ENCODE results near the gene TANGO2.

DNA sequence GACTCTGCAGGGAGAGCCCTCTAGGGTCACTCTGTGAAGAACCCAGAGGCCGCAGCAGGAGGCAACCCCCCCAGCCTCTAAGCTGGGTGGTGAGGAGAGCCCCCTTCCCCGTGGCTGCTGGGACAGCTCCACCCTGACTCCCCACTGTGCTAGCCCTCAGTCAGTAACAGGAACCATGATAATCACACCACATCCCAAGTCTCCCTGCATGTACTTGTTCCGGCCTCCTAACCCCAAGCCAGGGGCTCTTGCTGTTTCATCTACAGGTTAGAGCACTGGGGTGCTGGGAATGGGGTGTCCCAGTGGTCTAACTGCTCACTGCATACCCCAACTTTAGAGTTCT, 31.2 kb upstream of the TANGO2 start:
- TF ChIP-seq EGR1 (IDR thresholded peaks at IDR 0.05) (no peak), RAD21 (IDR thresholded peaks at IDR 0.05; ENCODE audit: low read depth) (no peak), FOXM1 (IDR thresholded peaks at IDR 0.05; ENCODE audit: borderline replicate concordance, low read depth) (no peak), YY1 (IDR thresholded peaks at IDR 0.05; ENCODE audit: low read depth) (no peak), TCF12 (IDR thresholded peaks at IDR 0.05; ENCODE audit: low read depth) (no peak), EP300 (IDR thresholded peaks at IDR 0.05; ENCODE audit: borderline replicate concordance) (no peak), ZBTB7A (IDR thresholded peaks at IDR 0.05; ENCODE audit: low read depth) (no peak), TAF1 (IDR thresholded peaks at IDR 0.05; ENCODE audit: low read depth) (no peak)
- TF ChIP-seq, protein P1, sequence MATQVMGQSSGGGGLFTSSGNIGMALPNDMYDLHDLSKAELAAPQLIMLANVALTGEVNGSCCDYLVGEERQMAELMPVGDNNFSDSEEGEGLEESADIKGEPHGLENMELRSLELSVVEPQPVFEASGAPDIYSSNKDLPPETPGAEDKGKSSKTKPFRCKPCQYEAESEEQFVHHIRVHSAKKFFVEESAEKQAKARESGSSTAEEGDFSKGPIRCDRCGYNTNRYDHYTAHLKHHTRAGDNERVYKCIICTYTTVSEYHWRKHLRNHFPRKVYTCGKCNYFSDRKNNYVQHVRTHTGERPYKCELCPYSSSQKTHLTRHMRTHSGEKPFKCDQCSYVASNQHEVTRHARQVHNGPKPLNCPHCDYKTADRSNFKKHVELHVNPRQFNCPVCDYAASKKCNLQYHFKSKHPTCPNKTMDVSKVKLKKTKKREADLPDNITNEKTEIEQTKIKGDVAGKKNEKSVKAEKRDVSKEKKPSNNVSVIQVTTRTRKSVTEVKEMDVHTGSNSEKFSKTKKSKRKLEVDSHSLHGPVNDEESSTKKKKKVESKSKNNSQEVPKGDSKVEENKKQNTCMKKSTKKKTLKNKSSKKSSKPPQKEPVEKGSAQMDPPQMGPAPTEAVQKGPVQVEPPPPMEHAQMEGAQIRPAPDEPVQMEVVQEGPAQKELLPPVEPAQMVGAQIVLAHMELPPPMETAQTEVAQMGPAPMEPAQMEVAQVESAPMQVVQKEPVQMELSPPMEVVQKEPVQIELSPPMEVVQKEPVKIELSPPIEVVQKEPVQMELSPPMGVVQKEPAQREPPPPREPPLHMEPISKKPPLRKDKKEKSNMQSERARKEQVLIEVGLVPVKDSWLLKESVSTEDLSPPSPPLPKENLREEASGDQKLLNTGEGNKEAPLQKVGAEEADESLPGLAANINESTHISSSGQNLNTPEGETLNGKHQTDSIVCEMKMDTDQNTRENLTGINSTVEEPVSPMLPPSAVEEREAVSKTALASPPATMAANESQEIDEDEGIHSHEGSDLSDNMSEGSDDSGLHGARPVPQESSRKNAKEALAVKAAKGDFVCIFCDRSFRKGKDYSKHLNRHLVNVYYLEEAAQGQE (IDR thresholded peaks at IDR 0.05; ENCODE audit: low read depth): no peak
- TF ChIP-seq, protein P2, sequence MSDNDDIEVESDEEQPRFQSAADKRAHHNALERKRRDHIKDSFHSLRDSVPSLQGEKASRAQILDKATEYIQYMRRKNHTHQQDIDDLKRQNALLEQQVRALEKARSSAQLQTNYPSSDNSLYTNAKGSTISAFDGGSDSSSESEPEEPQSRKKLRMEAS (IDR thresholded peaks at IDR 0.05): no peak
- TF ChIP-seq, protein P3, sequence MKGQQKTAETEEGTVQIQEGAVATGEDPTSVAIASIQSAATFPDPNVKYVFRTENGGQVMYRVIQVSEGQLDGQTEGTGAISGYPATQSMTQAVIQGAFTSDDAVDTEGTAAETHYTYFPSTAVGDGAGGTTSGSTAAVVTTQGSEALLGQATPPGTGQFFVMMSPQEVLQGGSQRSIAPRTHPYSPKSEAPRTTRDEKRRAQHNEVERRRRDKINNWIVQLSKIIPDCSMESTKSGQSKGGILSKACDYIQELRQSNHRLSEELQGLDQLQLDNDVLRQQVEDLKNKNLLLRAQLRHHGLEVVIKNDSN (IDR thresholded peaks at IDR 0.05): no peak
